ENCODE results near the gene MXRA7. TPM values are rescaled to one million over a fixed set of nuclear protein-coding genes. Genes with fewer than 3 reads are reported as not detected.

MXRA7 gene
- total RNA-seq, 1 donor from 2014 or later: 236 TPM

GRCh38 chr17:76753061-76753961 is 42.5 kb upstream of the MXRA7 start:
- no peaks in the 10 kb centered on the region for H3K4me1 Mint-ChIP-seq (ENCODE audit: low read depth, unreplicated experiment)
- H3K27ac Mint-ChIP-seq (ENCODE audit: unreplicated experiment): no peak overlapping the region
- no peaks in the 10 kb centered on the region for H3K9me3 Mint-ChIP-seq (ENCODE audit: unreplicated experiment)
- no peaks in the 10 kb centered on the region for H3K36me3 Mint-ChIP-seq (ENCODE audit: unreplicated experiment)
- no peak for DNase-seq
- no peak overlapping the region for H3K4me3 Mint-ChIP-seq (ENCODE audit: unreplicated experiment)
- TF ChIP-seq, protein P1, sequence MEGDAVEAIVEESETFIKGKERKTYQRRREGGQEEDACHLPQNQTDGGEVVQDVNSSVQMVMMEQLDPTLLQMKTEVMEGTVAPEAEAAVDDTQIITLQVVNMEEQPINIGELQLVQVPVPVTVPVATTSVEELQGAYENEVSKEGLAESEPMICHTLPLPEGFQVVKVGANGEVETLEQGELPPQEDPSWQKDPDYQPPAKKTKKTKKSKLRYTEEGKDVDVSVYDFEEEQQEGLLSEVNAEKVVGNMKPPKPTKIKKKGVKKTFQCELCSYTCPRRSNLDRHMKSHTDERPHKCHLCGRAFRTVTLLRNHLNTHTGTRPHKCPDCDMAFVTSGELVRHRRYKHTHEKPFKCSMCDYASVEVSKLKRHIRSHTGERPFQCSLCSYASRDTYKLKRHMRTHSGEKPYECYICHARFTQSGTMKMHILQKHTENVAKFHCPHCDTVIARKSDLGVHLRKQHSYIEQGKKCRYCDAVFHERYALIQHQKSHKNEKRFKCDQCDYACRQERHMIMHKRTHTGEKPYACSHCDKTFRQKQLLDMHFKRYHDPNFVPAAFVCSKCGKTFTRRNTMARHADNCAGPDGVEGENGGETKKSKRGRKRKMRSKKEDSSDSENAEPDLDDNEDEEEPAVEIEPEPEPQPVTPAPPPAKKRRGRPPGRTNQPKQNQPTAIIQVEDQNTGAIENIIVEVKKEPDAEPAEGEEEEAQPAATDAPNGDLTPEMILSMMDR (IDR thresholded peaks at IDR 0.05; ENCODE audit: partially characterized antibody, unreplicated experiment): no peak
- H3K27me3 Mint-ChIP-seq (ENCODE audit: unreplicated experiment): no peaks in the 10 kb centered on the region

DNA sequence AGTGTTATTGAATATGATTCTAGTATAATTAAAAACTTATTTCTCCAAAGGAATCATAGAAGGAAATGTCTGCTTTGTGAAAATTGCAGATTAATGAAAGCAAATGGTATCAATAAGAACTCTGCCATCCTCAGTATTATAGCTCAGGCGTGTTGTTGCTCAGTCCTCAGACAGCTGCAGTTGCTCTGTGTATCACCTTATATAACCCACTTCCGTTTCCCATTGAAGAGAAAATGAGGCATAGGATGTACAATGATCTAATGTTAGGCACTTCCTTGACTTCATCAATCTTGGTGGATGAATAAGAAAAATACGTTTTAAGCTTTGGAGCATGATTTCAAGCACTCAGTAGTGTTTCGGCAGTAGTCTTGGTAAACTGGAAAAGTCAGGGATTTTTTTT is 41.2 kb upstream of the MXRA7 start:
- TF ChIP-seq, protein P1 (IDR thresholded peaks at IDR 0.05; ENCODE audit: partially characterized antibody, unreplicated experiment): no peak
- Mint-ChIP-seq H3K27ac (ENCODE audit: unreplicated experiment) (no peak overlapping the region), H3K36me3 (ENCODE audit: unreplicated experiment) (no peaks in the 10 kb centered on the region), H3K9me3 (ENCODE audit: unreplicated experiment) (no peaks in the 10 kb centered on the region), H3K4me3 (ENCODE audit: unreplicated experiment) (no peak overlapping the region), H3K4me1 (ENCODE audit: low read depth, unreplicated experiment) (no peaks in the 10 kb centered on the region), H3K27me3 (ENCODE audit: unreplicated experiment) (no peaks in the 10 kb centered on the region)
- DNase-seq: no peak

DNA sequence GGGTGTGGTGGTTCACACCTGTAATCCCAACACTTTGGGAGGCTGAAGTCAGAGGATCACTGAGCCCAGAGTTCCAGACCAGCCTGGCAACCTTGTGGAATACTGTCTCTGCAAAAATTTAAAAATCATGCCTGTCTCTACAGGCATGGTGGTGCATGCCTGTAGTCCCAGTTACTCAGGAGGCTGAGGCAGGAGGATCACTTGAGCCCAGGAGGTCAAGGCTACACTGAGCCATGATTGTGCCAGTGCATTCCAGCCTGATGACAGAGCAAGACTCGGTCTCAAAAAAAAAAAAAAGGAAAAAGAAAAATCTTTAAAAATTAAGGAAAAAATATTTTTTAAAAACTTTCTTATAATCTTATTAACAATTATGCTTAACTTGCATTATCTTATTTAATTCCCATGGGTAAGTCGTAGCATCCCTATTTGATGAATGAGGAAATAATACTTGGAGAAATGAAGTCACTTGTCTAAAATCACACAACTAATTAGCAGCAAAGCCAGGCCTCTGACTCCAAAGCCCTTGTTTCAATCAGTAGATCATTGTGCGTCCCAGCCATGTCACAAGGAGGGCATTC is 40.7 kb upstream of the MXRA7 start:
- TF ChIP-seq, protein P1 (IDR thresholded peaks at IDR 0.05; ENCODE audit: partially characterized antibody, unreplicated experiment): no peak
- H3K27me3 Mint-ChIP-seq (ENCODE audit: unreplicated experiment): no peaks in the 10 kb centered on the region
- no peaks in the 10 kb centered on the region for H3K4me1 Mint-ChIP-seq (ENCODE audit: low read depth, unreplicated experiment)
- no peak overlapping the region for H3K4me3 Mint-ChIP-seq (ENCODE audit: unreplicated experiment)
- no peak overlapping the region for H3K27ac Mint-ChIP-seq (ENCODE audit: unreplicated experiment)
- no peak for DNase-seq
- peaks cover 3% of the 10 kb centered on the region for H3K36me3 Mint-ChIP-seq (ENCODE audit: unreplicated experiment)
- no peaks in the 10 kb centered on the region for H3K9me3 Mint-ChIP-seq (ENCODE audit: unreplicated experiment)

- TF ChIP-seq, protein P1 (IDR thresholded peaks at IDR 0.05; ENCODE audit: partially characterized antibody, unreplicated experiment): no peak
- no peak for DNase-seq
- H3K27ac Mint-ChIP-seq (ENCODE audit: unreplicated experiment): no peak overlapping the region
- H3K4me3 Mint-ChIP-seq (ENCODE audit: unreplicated experiment): no peak overlapping the region
- no peaks in the 10 kb centered on the region for H3K4me1 Mint-ChIP-seq (ENCODE audit: low read depth, unreplicated experiment)
- H3K27me3 Mint-ChIP-seq (ENCODE audit: unreplicated experiment): no peaks in the 10 kb centered on the region
- H3K36me3 Mint-ChIP-seq (ENCODE audit: unreplicated experiment): peaks cover 10% of the 10 kb centered on the region
- H3K9me3 Mint-ChIP-seq (ENCODE audit: unreplicated experiment): no peaks in the 10 kb centered on the region
Measured at GRCh38 chr17:76748657-76749056, 37.9 kb upstream of the MXRA7 start.

All from glutamatergic neuron (in vitro differentiated cells).